Activated naive CD4-positive, alpha-beta T cell treated with anti-CD3 and anti-CD28 coated beads for 36 hours (primary cell): ENCODE measurements around the gene LMO2. TPM values are rescaled to one million over a fixed set of nuclear protein-coding genes. Genes with fewer than 3 reads are reported as not detected.
"Not testable (repeated sequence)": the region's sequence is repeated elsewhere in the genome, so short reads cannot be mapped to it uniquely, and the experiment has no call there.

Source experiments
- CTCF ChIA-PET: fragments of 350-600 bp; sonication (Branson Sonifier 250); formaldehyde crosslinking; loops from one replicate; lab custom pipeline; 2021; ENCODE audit warnings: antibody characterized with exemption; lab: Charles Lee
- DNase-seq: peaks from one replicate; pipeline ENCODE4 v3.0.0-alpha.2; 2020
- H3K27ac Mint-ChIP-seq: one replicate; pipeline ENCODE4 v1.8.0; 2021; ENCODE audit warnings: mild to moderate bottlenecking, mixed read lengths
- H3K27me3 Mint-ChIP-seq: one replicate; pipeline ENCODE4 v1.8.0; 2021; ENCODE audit warnings: low read depth, mixed read lengths
- H3K36me3 Mint-ChIP-seq: one replicate; pipeline ENCODE4 v1.8.0; 2021; ENCODE audit warnings: low read depth, mixed read lengths
- H3K4me1 Mint-ChIP-seq: one replicate; pipeline ENCODE4 v1.8.0; 2021; ENCODE audit warnings: low read depth, mixed read lengths
- H3K4me3 Mint-ChIP-seq: one replicate; pipeline ENCODE4 v1.8.0; 2021; ENCODE audit warnings: mild to moderate bottlenecking, moderate library complexity, mixed read lengths
- H3K9me3 Mint-ChIP-seq: one replicate; pipeline ENCODE4 v1.8.0; 2021; ENCODE audit warnings: mixed read lengths
- intact Hi-C: fragments of 100-400 bp; cut with micrococcal nuclease; formaldehyde crosslinking; loops from one replicate; pipeline ENCODE4 v1.15.1; 2023
- total RNA-seq, 2 experiments: library from RNA; stranded (reverse); gene quantifications; one replicate each; pipeline ENCODE4 v1.2.3, GENCODE V29; 2021

LMO2 gene
- total RNA-seq, 2 experiments from 2014 or later, result not detected

DNA sequence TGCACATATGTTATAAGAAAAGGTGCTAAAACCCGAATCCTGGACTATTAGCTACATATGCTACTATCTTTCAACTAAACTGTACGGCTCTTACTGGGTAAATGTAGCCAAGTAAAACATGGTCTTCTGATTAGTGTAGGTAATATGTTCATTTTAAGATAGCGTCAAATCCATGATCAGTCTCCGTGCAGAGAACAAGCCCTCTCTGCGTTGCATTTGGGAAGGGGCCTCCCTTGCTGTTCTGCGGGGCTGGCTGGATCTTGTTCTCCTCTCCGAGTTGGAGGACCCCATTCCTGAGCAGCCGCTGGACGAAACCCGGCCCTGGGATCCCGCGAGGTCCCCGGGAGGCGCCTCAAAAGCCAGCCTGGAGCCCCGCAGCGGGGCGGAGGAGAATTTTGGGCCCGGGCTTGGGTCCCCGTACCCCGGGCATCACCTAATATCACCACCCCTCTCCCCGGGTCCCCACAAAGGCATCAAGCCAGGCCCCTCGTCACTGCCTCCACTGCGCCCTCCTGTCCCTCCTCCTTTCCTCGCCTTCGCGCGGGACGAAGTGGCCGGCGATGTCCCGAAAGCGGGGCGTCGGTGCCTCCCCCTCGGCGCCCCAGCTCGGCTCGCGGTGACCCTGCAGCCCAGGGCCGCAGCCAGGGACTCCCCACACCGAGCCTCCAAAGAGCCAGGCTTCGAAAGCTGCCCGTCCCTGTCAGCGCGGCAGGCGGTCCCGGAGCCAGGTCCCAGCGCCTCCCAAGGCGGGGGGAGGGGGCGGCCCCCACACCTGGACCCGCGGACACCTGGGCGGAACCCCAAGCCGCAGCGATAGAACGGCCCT, 63.1 kb downstream of the LMO2 start:
- no peak for DNase-seq
- intact Hi-C loops, result loop anchor here (1.0 to 10.0 kb wide), 6 partner anchors 21 to 664 kb away; partner anchors contain the start of genes CSTF3 and HIPK3
- no peaks in the 10 kb centered on the region for H3K36me3 Mint-ChIP-seq

DNA sequence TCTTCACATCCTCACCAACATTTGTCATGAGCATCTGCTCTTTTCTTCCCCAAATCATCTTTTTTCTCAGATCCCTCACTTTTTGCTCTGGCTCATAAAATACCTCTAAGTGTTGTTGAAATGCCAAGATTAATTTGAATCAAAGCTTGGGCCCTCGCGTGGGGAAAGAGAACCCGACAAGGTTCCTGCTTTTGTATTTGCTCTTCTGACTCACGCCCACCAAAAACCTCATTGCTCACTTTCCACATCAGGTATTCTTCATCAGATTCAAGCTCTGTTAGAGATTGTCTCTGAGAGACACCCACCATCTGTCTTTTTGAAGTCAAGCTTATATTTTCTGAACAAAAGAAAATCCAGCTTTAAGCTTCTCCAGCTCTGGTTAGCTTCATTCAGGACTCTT, 64.7 kb downstream of the LMO2 start:
- Mint-ChIP-seq H3K36me3 (no peaks in the 10 kb centered on the region), H3K27ac (no peak overlapping the region), H3K27me3 (peaks cover 52% of the 10 kb centered on the region), H3K4me1 (peaks cover 2% of the 10 kb centered on the region), H3K9me3 (no peaks in the 10 kb centered on the region), H3K4me3 (no peak overlapping the region)
- intact Hi-C loops, result loop anchor here (5.0 to 10.0 kb wide), 2 partner anchors 570 to 662 kb away; partner anchors contain the start of genes CSTF3 and HIPK3
- CTCF ChIA-PET, result interaction anchor here (1.5 to 6.5 kb wide), 2 partner anchors 20 to 85 kb away, joined by 5 to 87 read pairs; no protein-coding TSS in a partner anchor
- no peak for DNase-seq

More for the DNA sequence above, 63.1 kb downstream of the LMO2 start:
- H3K9me3 Mint-ChIP-seq, result no peaks in the 10 kb centered on the region
- H3K4me1 Mint-ChIP-seq, result peaks cover 2% of the 10 kb centered on the region
- no peak overlapping the region for H3K27ac Mint-ChIP-seq
- no peak overlapping the region for H3K4me3 Mint-ChIP-seq
- peaks cover 47% of the 10 kb centered on the region for H3K27me3 Mint-ChIP-seq
- CTCF ChIA-PET, result interaction anchor here (0.6 to 6.5 kb wide), 14 partner anchors 14 to 403 kb away, joined by 3 to 87 read pairs (median 4); no protein-coding TSS in a partner anchor

DNA sequence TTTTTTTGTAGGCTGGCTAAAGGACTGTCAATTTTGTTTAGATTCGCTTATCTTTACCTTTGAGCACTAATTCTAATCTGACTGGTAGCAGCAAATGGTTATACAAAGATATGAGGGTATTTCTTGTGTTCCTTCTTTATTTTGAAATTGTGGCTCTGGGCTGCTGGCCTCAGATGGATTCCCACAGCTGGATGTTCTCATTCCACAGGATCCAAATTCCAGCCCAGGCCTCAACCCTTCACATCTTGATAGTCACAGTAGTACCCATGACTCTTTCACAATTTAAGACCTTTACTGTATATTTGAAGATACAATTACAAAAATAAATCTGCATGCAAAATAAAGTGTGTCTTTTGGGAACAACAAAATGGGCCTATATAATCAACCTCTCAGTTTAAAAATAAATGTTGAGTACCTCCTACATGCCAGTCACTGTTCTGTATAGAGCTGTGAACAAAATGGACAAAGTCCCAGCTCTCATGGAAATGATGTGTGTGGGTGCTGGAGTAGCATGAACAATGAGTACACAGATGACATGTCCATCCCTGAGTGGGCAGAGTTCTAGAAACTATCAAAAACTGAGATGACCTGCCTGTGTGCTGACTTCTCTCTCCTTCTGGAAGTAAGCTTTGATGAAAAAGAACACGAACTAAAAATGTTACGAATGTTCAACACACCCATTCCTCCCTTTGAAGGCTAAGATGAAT, 65.9 kb downstream of the LMO2 start:
- Mint-ChIP-seq H3K9me3 (no peaks in the 10 kb centered on the region), H3K4me1 (peaks cover 2% of the 10 kb centered on the region), H3K27ac (no peak overlapping the region), H3K36me3 (no peaks in the 10 kb centered on the region), H3K27me3 (peaks cover 51% of the 10 kb centered on the region), H3K4me3 (no peak overlapping the region)
- DNase-seq, result no peak
- intact Hi-C loops, result loop anchor here (5.0 to 10.0 kb wide), 2 partner anchors 569 to 661 kb away; partner anchors contain the start of genes CSTF3 and HIPK3
- CTCF ChIA-PET, result interaction anchor here (0.6 to 6.5 kb wide), 2 partner anchors 19 to 160 kb away, joined by 3 to 87 read pairs; no protein-coding TSS in a partner anchor

DNA sequence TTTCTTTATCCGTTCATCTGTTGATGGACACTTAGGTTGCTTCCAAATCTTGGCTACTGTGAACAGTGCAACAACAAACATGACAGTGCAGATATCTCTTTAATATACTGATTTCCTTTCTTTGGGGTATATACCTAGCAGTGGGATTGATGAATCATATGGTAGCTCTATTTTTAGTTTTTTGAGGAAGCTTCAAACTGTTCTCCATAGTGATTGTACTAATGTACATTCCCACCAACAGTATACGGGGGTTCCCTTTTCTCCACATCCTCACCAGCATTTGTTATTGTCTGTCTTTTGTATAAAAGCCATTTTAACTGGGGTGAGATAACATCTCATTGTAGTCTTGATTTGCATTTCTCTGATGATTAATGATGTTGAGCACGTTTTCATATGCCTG, 68.9 kb downstream of the LMO2 start:
- intact Hi-C loops, result loop anchor here (10.0 kb wide), 1 partner anchor 658 kb away; the partner anchor contains the start of gene CSTF3
- DNase-seq, H3K27ac Mint-ChIP-seq, H3K36me3 Mint-ChIP-seq, H3K9me3 Mint-ChIP-seq, H3K4me3 Mint-ChIP-seq, H3K4me1 Mint-ChIP-seq: not testable (repeated sequence)
- CTCF ChIA-PET, result interaction anchor here (0.9 kb wide), 1 partner anchor 14 kb away, joined by 3 read pairs; no protein-coding TSS in a partner anchor
- H3K27me3 Mint-ChIP-seq, result peaks cover 40% of the 10 kb centered on the region

DNA sequence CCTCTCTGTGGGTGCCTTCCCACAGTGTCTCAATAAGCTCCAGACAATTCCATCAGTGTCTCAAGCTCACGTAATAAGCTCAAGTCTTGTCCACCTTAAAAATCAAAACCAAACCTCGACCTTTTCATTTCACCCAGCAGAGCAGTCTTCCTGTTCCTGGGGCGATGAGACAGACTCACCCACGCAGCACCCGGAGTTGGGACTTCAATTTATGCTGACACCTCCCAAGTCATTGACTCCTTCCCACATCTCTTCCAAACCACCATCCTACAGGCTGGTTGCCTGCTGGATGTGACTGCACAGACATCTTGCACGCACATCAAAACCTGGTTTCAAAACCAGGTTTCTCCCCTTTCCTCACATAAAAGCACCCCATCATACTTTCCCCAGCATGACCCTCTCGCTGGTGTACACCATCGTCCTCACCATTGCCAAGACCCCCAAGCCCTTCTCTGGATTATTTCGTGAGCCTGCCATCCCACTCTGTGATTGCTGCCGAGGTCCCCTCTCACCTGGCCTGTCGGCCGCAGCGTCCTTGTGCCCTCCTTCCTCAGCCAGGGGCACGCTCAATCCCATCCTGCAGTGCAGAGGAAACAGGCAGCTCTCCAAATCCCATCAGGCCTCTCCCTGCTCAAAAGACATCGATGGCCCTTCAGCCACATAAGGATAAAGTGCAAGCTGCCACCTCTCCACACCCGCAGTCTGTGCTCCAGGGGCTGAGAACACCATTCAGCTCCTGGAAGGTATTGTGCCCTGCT, 72.4 kb downstream of the LMO2 start:
- DNase-seq, result no peak
- Mint-ChIP-seq H3K36me3 (no peaks in the 10 kb centered on the region), H3K27ac (no peak overlapping the region), H3K4me1 (no peaks in the 10 kb centered on the region), H3K9me3 (no peaks in the 10 kb centered on the region), H3K27me3 (peaks cover 16% of the 10 kb centered on the region), H3K4me3 (no peak overlapping the region)
- CTCF ChIA-PET, result interaction anchor here (0.6 to 1.1 kb wide), 4 partner anchors 11 to 169 kb away, joined by 3 to 6 read pairs (median 3); no protein-coding TSS in a partner anchor
- intact Hi-C loops, result loop anchor here (10.0 kb wide), 1 partner anchor 655 kb away; the partner anchor contains the start of gene CSTF3

Other genes starting within 250 kb of the LMO2 start
- not detected for gene C11orf91, start 191.2 kb downstream of the LMO2 start, total RNA-seq
- gene CD59, start 155.7 kb downstream of the LMO2 start, total RNA-seq, result 10 to 100 TPM; 59.9 to 61.9 TPM
- 10 to 100 TPM; 12.2 to 12.9 TPM for gene FBXO3, start 117.6 kb downstream of the LMO2 start, total RNA-seq
- gene CAPRIN1, start 159.7 kb upstream of the LMO2 start, total RNA-seq, result 100 to 1,000 TPM; 274 to 289 TPM
- gene NAT10, start 213.6 kb upstream of the LMO2 start, total RNA-seq, result 10 to 100 TPM; 91.0 to 93.3 TPM